ENCODE results near the gene CENATAC.

CENATAC gene

GRCh38 chr11:119025978-119026766, 28.2 kb downstream of the CENATAC start:
- H3K9me3 ChIP-seq: no peaks in the 10 kb centered on the region
- no peaks in the 10 kb centered on the region for H3K4me1 ChIP-seq
- no peak for DNase-seq
- no peaks in the 10 kb centered on the region for H3K27me3 ChIP-seq
- no peak overlapping the region for H3K4me3 ChIP-seq (ENCODE audit: low read depth, low read length)
- TF ChIP-seq CTCF (IDR thresholded peaks at IDR 0.05; ENCODE audit: low read depth, low read length): no peak
- peaks cover 51% of the 10 kb centered on the region for H3K36me3 ChIP-seq

GRCh38 chr11:119026970-119027369, 29.0 kb downstream of the CENATAC start:
- H3K36me3 ChIP-seq: peaks cover 43% of the 10 kb centered on the region
- H3K4me1 ChIP-seq: no peaks in the 10 kb centered on the region
- no peaks in the 10 kb centered on the region for H3K9me3 ChIP-seq
- DNase-seq: no peak
- no peak for TF ChIP-seq CTCF (IDR thresholded peaks at IDR 0.05; ENCODE audit: low read depth, low read length)
- H3K4me3 ChIP-seq (ENCODE audit: low read depth, low read length): no peak overlapping the region
- no peaks in the 10 kb centered on the region for H3K27me3 ChIP-seq

GRCh38 chr11:119027561-119028345, 29.8 kb downstream of the CENATAC start:
- Histone ChIP-seq H3K36me3 (peaks cover 37% of the 10 kb centered on the region), H3K4me3 (ENCODE audit: low read depth, low read length) (no peak overlapping the region), H3K27me3 (no peaks in the 10 kb centered on the region), H3K9me3 (no peaks in the 10 kb centered on the region), H3K4me1 (no peaks in the 10 kb centered on the region)
- TF ChIP-seq CTCF (IDR thresholded peaks at IDR 0.05; ENCODE audit: low read depth, low read length): no peak
- DNase-seq: no peak

- Histone ChIP-seq H3K27me3 (no peaks in the 10 kb centered on the region), H3K4me3 (ENCODE audit: low read depth, low read length) (no peak overlapping the region), H3K36me3 (peaks cover 31% of the 10 kb centered on the region), H3K9me3 (no peaks in the 10 kb centered on the region), H3K4me1 (no peaks in the 10 kb centered on the region)
- no peak for TF ChIP-seq CTCF (IDR thresholded peaks at IDR 0.05; ENCODE audit: low read depth, low read length)
- DNase-seq: no peak
Measured at GRCh38 chr11:119028346-119029068, 30.6 kb downstream of the CENATAC start.

GRCh38 chr11:119029069-119029339, 31.1 kb downstream of the CENATAC start:
- no peak for TF ChIP-seq CTCF (IDR thresholded peaks at IDR 0.05; ENCODE audit: low read depth, low read length)
- no peaks in the 10 kb centered on the region for H3K9me3 ChIP-seq
- no peak overlapping the region for H3K4me3 ChIP-seq (ENCODE audit: low read depth, low read length)
- H3K36me3 ChIP-seq: peaks cover 26% of the 10 kb centered on the region
- no peaks in the 10 kb centered on the region for H3K27me3 ChIP-seq
- no peak for DNase-seq
- H3K4me1 ChIP-seq: no peaks in the 10 kb centered on the region

Data from BE2C (cell line).